Neural cell (in vitro differentiated cells): ENCODE results near the gene NDC1. TPM values are rescaled to one million over a fixed set of nuclear protein-coding genes. Genes with fewer than 3 reads are reported as not detected.

Experiments used
- H2AFZ ChIP-seq: fragments of 200-600, 300-800 bp; sonication (generic), shearing (Covaris generic); 2 replicates; pipeline ENCODE4 v1.6.0; 2014; ENCODE audit warnings: low read depth, mild to moderate bottlenecking, antibody characterized with exemption, low read length, moderate library complexity
- H3F3A ChIP-seq: fragments of 200-600 bp; shearing (Covaris generic); 2 replicates; pipeline ENCODE4 v1.6.1; 2016; ENCODE audit warnings: mild to moderate bottlenecking, moderate library complexity, mixed read lengths, antibody characterized with exemption, low read length; ENCODE audit not compliant: insufficient read depth, poor library complexity, severe bottlenecking
- H3K27ac ChIP-seq: fragments of 200-600, 300-800 bp; sonication (generic), shearing (Covaris generic); 2 replicates; pipeline ENCODE4 v1.5.1; 2014; ENCODE audit warnings: mild to moderate bottlenecking, low read length, moderate library complexity
- H3K27me3 ChIP-seq: fragments of 300-800, 200-600 bp; sonication (generic), shearing (Covaris generic); 2 replicates; pipeline ENCODE4 v1.6.0; 2014; ENCODE audit warnings: mild to moderate bottlenecking, low read depth, low read length, moderate library complexity; ENCODE audit not compliant: insufficient read depth
- H3K36me3 ChIP-seq: fragments of 300-800, 200-600 bp; sonication (generic), shearing (Covaris generic); 2 replicates; pipeline ENCODE4 v1.5.1; 2014; ENCODE audit warnings: mild to moderate bottlenecking, antibody characterized with exemption, low read length, moderate library complexity; ENCODE audit not compliant: insufficient read depth
- H3K4me2 ChIP-seq: fragments of 300-800, 200-600 bp; sonication (generic), shearing (Covaris generic); 2 replicates; pipeline ENCODE4 v1.6.0; 2014; ENCODE audit warnings: mild to moderate bottlenecking, low read length
- H3K4me3 ChIP-seq: fragments of 300-800, 200-600 bp; sonication (generic), shearing (Covaris generic); 2 replicates; pipeline ENCODE4 v1.5.1; 2014; ENCODE audit warnings: mild to moderate bottlenecking, low read length, moderate library complexity
- H3K79me2 ChIP-seq: fragments of 200-600 bp; shearing (Covaris generic); replicated peaks from 2 replicates; pipeline ENCODE4 v1.6.0; 2014; ENCODE audit warnings: mild to moderate bottlenecking, low read length, moderate library complexity; ENCODE audit not compliant: insufficient read depth
- H3K9ac ChIP-seq: fragments of 300-800, 200-600 bp; sonication (generic), shearing (Covaris generic); 2 replicates; pipeline ENCODE4 v1.6.1; 2016; ENCODE audit warnings: mild to moderate bottlenecking, low read length, mixed read lengths
- H3K9me2 ChIP-seq: fragments of 200-600 bp; shearing (Covaris generic); 2 replicates; pipeline ENCODE4 v1.6.1; 2016; ENCODE audit warnings: mild to moderate bottlenecking, low read length, mixed read lengths; ENCODE audit not compliant: insufficient read depth
- H3K9me3 ChIP-seq: fragments of 200-600, 300-800 bp; sonication (generic), shearing (Covaris generic); 2 replicates; pipeline ENCODE4 v1.6.1; 2016; ENCODE audit warnings: mild to moderate bottlenecking, mixed run types, low read length, moderate library complexity, mixed read lengths
- H4K20me1 ChIP-seq: fragments of 200-600 bp; shearing (Covaris generic); 2 replicates; pipeline ENCODE4 v1.6.1; 2016; ENCODE audit warnings: mild to moderate bottlenecking, mixed run types; ENCODE audit not compliant: insufficient read depth
- CTCF ChIP-seq: fragments of 450-650 bp; IDR thresholded peaks from 2 replicates; pipeline ENCODE4 v1.5.1; 2014; ENCODE audit warnings: antibody characterized with exemption, mild to moderate bottlenecking, moderate library complexity; ENCODE audit not compliant: poor library complexity, severe bottlenecking
- EP300 ChIP-seq: fragments of 450-650 bp; conservative IDR thresholded peaks from 2 replicates; pipeline ENCODE4 v1.6.1; 2014; ENCODE audit warnings: antibody characterized with exemption, mild to moderate bottlenecking, moderate library complexity; ENCODE audit not compliant: poor library complexity, severe bottlenecking
- EZH2 ChIP-seq: fragments of 200-600, 300-800 bp; shearing (Covaris generic), sonication (generic); IDR thresholded peaks from 2 replicates; pipeline ENCODE4 v1.6.1; 2014; ENCODE audit warnings: antibody characterized with exemption, low read length, borderline replicate concordance, mild to moderate bottlenecking; ENCODE audit not compliant: insufficient read depth, poor library complexity, severe bottlenecking
- MXI1 ChIP-seq: fragments of 450-650 bp; conservative IDR thresholded peaks from 2 replicates; pipeline ENCODE4 v1.6.1; 2014; ENCODE audit warnings: antibody characterized with exemption, mild to moderate bottlenecking; ENCODE audit not compliant: poor library complexity, severe bottlenecking
- POLR2AphosphoS5 ChIP-seq: IDR thresholded peaks from 2 replicates; pipeline ENCODE4 v1.6.1; 2012
- RAD21 ChIP-seq: fragments of 450-650 bp; conservative IDR thresholded peaks from 2 replicates; pipeline ENCODE4 v1.6.1; 2014; ENCODE audit warnings: antibody characterized with exemption, mild to moderate bottlenecking, moderate library complexity
- REST ChIP-seq: IDR thresholded peaks from 2 replicates; pipeline ENCODE4 v1.6.1; 2012; ENCODE audit warnings: borderline replicate concordance
- SMC3 ChIP-seq: fragments of 450-650 bp; conservative IDR thresholded peaks from 2 replicates; pipeline ENCODE4 v1.6.1; 2014; ENCODE audit warnings: antibody characterized with exemption, mild to moderate bottlenecking, moderate library complexity; ENCODE audit not compliant: poor library complexity
- TAF1 ChIP-seq: IDR thresholded peaks from 2 replicates; pipeline ENCODE4 v1.6.1; 2012; ENCODE audit warnings: low read depth
- polyA plus RNA-seq: library from polyadenylated mRNA; depleted of rRNA; stranded (reverse); fragments of >200 nt; gene quantifications from 2 replicates; pipeline ENCODE4 v1.2.3, GENCODE V29; 2014

The NDC1 gene
- polyA plus RNA-seq, 1 donor from 2014 or later, result 18.0 TPM

- Histone ChIP-seq H3K9me2 (no peaks in the 10 kb centered on the region), H3K27ac (no peak overlapping the region), H4K20me1 (no peaks in the 10 kb centered on the region), H3F3A (no peaks in the 10 kb centered on the region), H3K9me3 (no peaks in the 10 kb centered on the region), H3K9ac (no peak overlapping the region), H3K79me2 (no peaks in the 10 kb centered on the region), H3K36me3 (no peaks in the 10 kb centered on the region), H2AFZ (no peak overlapping the region), H3K4me3 (no peak overlapping the region), H3K27me3 (no peaks in the 10 kb centered on the region), H3K4me2 (no peak overlapping the region)
- TF ChIP-seq CTCF (no peak), POLR2AphosphoS5 (no peak), TAF1 (no peak), MXI1 (no peak), RAD21 (no peak), REST (no peak), EP300 (no peak), EZH2 (no peak), SMC3 (no peak)
Measured at GRCh38 chr1:53807916-53808315, 30.2 kb downstream of the NDC1 start.

DNA sequence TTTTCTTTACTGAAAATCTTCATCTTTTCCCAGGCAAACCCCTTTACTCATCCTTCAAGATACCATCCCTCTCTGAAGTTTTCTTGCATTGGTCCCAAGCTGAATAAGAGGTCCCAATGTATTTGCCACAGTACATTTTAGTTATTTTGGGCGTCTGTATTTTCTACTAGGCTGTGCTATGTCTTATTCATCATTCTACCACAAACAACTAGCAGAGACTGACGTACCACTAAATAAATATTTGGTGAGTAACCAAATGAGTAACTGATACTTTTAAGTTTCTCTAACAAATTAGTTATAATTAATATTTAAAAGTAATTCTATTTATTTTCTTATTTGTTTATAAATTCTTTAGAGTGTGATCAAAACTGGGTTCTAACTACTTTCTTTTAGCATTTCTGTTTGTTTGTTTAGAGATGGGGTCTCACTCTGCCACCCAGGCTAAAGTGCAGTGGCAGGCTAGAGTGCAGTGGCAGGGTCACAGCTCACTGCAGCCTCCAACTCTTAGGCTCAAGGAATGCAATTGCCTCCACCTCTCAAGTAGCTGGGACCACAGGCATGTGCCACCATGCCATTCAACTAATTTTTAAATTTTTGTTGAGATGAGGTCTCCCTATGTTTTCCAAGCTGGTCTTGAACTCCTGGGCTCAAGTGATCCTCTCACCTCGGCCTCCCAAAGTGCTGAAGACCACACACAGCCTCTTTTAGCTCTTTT lies 33.1 kb downstream of the NDC1 start:
- Histone ChIP-seq H3K9me3 (no peaks in the 10 kb centered on the region), H3K27ac (no peak overlapping the region), H4K20me1 (no peaks in the 10 kb centered on the region), H3K36me3 (no peaks in the 10 kb centered on the region), H3K27me3 (no peaks in the 10 kb centered on the region), H3K9me2 (no peaks in the 10 kb centered on the region), H3F3A (no peaks in the 10 kb centered on the region), H3K79me2 (no peaks in the 10 kb centered on the region), H3K4me2 (no peak overlapping the region), H3K9ac (no peak overlapping the region), H2AFZ (no peak overlapping the region), H3K4me3 (no peak overlapping the region)
- no peak for TF ChIP-seq REST
- no peak for TF ChIP-seq TAF1
- TF ChIP-seq MXI1, result no peak
- no peak for TF ChIP-seq EZH2
- no peak for TF ChIP-seq RAD21
- no peak for TF ChIP-seq SMC3
- TF ChIP-seq EP300, result no peak
- no peak for TF ChIP-seq CTCF
- TF ChIP-seq POLR2AphosphoS5, result no peak
